ENCODE results near the gene UCK2.

DNA sequence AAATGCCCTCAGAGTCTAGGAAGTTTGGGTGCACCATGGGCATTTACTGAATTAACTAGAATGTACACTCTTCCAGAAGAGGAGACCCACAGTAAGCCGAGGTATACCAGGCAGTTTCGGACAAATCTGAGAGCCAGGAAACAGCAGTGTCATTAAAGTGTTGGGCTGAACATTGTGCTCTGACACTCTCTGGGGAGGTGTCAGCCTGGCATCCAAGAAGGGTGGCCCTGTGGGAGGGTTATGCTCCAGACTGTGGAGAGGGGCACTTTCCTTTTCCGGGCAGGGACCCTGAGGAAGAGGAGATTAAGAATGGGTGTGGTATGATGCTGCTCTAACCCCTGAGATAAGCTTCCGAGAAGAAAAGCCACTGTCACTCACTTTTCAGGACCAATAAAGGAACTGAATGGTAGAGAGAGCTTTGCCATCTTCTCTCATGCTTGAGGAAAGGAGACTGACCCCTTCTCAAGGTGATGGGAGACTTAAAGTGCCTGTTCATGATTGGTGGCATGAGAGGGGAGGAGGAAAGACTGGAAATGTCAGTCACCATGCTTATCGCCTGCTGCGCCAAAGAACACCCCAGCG, 98.2 kb downstream of the UCK2 start:
- TF ChIP-seq, protein P1, sequence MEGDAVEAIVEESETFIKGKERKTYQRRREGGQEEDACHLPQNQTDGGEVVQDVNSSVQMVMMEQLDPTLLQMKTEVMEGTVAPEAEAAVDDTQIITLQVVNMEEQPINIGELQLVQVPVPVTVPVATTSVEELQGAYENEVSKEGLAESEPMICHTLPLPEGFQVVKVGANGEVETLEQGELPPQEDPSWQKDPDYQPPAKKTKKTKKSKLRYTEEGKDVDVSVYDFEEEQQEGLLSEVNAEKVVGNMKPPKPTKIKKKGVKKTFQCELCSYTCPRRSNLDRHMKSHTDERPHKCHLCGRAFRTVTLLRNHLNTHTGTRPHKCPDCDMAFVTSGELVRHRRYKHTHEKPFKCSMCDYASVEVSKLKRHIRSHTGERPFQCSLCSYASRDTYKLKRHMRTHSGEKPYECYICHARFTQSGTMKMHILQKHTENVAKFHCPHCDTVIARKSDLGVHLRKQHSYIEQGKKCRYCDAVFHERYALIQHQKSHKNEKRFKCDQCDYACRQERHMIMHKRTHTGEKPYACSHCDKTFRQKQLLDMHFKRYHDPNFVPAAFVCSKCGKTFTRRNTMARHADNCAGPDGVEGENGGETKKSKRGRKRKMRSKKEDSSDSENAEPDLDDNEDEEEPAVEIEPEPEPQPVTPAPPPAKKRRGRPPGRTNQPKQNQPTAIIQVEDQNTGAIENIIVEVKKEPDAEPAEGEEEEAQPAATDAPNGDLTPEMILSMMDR (IDR thresholded peaks at IDR 0.05), result no peak
- TF ChIP-seq EZH2 (IDR thresholded peaks at IDR 0.05; ENCODE audit: borderline replicate concordance, insufficient read depth, low read depth, low read length, poor library complexity, severe bottlenecking), result no peak

All from B cell (primary cell).